ENCODE measurements around the gene ALDH3A1. TPM values are rescaled to one million over a fixed set of nuclear protein-coding genes. Genes with fewer than 3 reads are reported as not detected.
A peak's percentile ranks its signal among the peaks of the same experiment; 100 is the strongest.
"Not testable (repeated sequence)": the region's sequence is repeated elsewhere in the genome, so short reads cannot be mapped to it uniquely, and the experiment has no call there.

ALDH3A1 gene
- total RNA-seq, 2 donors from 2014 or later = 3.7 to 6.6 TPM

DNA sequence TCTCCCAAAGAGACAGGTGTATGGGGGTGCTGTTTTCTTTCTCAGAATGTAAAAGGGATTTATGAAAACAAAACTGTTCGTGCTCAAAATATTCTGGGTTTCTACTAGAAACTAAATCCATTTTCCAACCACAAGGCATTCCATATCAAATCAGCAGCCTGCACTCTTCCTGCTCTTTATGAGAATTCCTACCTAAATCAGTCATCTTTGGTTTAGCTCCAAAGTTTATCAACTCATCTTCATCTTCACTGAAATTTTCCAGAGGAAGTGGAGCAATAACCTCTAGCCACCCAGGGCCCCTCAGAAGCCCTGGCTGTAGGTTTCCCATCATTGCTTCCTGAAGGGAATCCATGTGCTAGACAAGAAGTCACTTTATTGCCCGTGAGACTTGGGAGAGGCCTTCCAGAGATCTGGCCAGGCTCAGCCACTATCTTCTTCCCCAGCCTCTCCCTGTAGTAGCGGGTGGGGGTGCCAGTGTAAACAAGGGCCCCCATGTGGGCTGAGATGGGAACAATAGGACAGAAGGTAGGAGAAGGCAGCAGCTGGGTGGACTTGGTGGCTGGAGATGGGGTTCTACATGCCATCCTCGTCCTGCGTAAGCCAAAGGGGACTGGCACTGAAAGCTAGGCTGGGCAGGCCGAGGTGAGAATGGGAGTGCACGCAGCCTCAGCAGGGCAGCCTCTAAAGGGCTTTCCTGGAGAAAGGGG lies 22.0 kb upstream of the ALDH3A1 start:
- Histone ChIP-seq H3K36me3 (no peaks in the 10 kb centered on the region), H3K27ac (no peak overlapping the region), H3K9ac (ENCODE audit: low read depth in 2 of 2, low read length in 2 of 2) (no peak overlapping the region), H3K9me3 (no peaks in the 10 kb centered on the region), H3K27me3 (no peaks in the 10 kb centered on the region), H3K4me3 (no peak overlapping the region), H3K4me1 (no peaks in the 10 kb centered on the region)
- DNase-seq = no peak
- TF ChIP-seq, protein P1, sequence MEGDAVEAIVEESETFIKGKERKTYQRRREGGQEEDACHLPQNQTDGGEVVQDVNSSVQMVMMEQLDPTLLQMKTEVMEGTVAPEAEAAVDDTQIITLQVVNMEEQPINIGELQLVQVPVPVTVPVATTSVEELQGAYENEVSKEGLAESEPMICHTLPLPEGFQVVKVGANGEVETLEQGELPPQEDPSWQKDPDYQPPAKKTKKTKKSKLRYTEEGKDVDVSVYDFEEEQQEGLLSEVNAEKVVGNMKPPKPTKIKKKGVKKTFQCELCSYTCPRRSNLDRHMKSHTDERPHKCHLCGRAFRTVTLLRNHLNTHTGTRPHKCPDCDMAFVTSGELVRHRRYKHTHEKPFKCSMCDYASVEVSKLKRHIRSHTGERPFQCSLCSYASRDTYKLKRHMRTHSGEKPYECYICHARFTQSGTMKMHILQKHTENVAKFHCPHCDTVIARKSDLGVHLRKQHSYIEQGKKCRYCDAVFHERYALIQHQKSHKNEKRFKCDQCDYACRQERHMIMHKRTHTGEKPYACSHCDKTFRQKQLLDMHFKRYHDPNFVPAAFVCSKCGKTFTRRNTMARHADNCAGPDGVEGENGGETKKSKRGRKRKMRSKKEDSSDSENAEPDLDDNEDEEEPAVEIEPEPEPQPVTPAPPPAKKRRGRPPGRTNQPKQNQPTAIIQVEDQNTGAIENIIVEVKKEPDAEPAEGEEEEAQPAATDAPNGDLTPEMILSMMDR (IDR thresholded peaks at IDR 0.05) = no peak
- intact Hi-C loops (cut with DNase I) = loop anchor here (10.0 kb wide), 1 partner anchor 405 kb away; the partner anchor contains the start of gene B9D1

DNA sequence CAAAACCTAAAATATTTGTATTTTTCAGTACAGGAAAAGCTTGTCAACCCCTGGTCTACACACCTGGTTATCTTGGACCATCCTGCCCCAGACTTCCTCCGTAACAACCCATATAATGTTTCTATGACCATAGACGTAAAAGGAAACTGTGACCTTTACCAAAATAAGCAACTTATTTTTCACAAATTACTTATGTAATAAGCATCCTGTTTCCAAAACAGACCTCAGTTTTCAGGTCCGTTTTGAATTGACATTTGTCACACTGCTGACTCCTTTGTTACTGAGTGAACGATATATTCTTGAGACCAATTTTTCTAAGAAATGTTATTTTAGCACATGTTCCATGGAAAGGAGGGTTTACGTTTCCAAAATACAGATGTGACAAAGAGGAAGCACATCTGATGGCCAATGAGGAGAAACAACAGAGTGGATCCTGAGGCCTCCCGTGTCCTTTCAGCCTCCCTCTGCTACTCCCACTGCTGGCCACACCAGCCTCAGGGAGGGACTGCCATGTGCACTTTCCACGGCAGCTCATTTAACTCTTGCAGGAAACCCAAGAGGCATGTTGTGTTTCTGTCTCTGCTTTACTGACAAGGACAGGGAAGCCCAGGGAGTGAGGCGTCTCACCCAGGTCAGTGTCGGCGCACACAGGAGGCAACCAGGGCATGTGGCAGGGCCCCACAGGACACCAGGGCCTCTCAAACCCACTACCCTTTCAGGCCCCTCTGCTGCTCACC lies 20.1 kb upstream of the ALDH3A1 start:
- H3K27me3 ChIP-seq = no peaks in the 10 kb centered on the region
- intact Hi-C loops (cut with DNase I) = loop anchor here (10.0 kb wide), 1 partner anchor 403 kb away; the partner anchor contains the start of gene B9D1
- DNase-seq = no peak
- no peak overlapping the region for H3K4me3 ChIP-seq
- no peak overlapping the region for H3K27ac ChIP-seq
- TF ChIP-seq, protein P1 (IDR thresholded peaks at IDR 0.05) = no peak
- H3K9me3 ChIP-seq = no peaks in the 10 kb centered on the region
- no peaks in the 10 kb centered on the region for H3K4me1 ChIP-seq
- no peak overlapping the region for H3K9ac ChIP-seq (ENCODE audit: low read depth in 2 of 2, low read length in 2 of 2)
- no peaks in the 10 kb centered on the region for H3K36me3 ChIP-seq

DNA sequence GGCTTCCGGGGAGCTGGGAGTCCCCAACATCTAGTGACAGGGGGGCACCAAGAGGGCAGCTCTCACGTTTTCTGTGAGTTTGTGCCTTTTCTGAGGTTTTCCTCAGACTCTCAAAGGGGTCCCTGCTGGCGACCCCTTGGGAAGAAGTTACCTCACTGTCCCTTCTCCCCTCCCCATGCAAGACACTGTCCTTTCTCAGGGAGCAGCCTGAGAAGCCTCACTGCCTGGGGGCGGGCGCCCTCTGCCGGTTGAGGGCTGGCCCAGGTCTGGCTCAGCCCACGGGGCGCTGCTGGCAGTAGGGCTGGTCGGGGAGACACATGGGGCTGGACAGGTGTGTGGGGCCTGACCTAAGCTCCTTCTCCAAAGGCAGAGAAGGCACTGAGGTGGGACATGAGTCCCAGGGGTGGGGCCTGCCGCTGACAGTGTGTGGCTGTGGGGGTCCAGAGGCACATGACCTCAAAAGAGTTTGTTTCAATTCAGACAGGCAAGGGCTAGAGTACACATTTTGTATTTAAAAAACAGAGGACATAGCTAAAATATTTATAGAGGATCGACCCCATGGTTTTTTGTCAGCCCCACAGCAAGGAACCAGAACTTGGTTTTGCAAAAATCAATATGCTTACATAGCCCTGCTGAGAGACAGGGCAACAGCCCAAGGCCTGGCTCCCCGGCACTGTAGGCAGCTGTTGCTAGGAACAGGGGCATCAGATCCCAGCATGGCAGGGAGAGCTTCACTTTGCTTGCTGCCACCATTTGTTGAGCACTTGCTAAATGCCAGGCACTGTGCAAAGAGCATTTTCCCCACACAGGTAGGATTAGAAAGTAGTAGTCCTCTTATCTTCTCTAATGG lies 18.5 kb upstream of the ALDH3A1 start:
- no peak overlapping the region for H3K27ac ChIP-seq
- TF ChIP-seq, protein P1 (IDR thresholded peaks at IDR 0.05) = peak; percentile 92
- no peaks in the 10 kb centered on the region for H3K4me1 ChIP-seq
- no peak overlapping the region for H3K9ac ChIP-seq (ENCODE audit: low read depth in 2 of 2, low read length in 2 of 2)
- no peaks in the 10 kb centered on the region for H3K9me3 ChIP-seq
- peak; percentile 85 for DNase-seq
- intact Hi-C loops (cut with DNase I) = loop anchor here (2.0 to 10.0 kb wide), 2 partner anchors 252 to 402 kb away; partner anchors contain the start of gene B9D1
- no peak overlapping the region for H3K4me3 ChIP-seq
- H3K27me3 ChIP-seq = no peaks in the 10 kb centered on the region
- H3K36me3 ChIP-seq = no peaks in the 10 kb centered on the region

DNA sequence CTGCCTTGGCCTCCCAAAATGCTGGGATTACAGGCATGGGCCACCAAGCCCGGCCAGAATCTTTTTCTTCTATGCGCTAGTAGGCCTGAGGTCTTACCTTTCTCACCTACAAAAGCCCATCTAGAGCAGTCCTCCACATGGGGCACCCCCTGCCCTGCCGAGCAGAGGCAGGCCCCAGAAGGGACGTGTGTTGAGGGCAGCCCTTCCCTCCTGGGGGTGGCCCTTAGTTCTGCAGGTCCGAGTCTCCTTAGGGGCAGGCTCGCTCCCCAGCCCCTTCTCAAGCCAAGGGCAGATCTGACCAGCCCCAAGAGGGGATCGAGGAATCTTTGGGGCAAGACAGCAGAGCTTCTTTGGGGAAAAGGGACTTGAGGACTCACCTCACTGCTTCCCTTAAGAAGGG lies 17.9 kb upstream of the ALDH3A1 start:
- DNase-seq = no peak
- no peaks in the 10 kb centered on the region for H3K4me1 ChIP-seq
- no peaks in the 10 kb centered on the region for H3K9me3 ChIP-seq
- no peak overlapping the region for H3K9ac ChIP-seq (ENCODE audit: low read depth in 2 of 2, low read length in 2 of 2)
- H3K36me3 ChIP-seq = no peaks in the 10 kb centered on the region
- no peak overlapping the region for H3K27ac ChIP-seq
- no peaks in the 10 kb centered on the region for H3K27me3 ChIP-seq
- intact Hi-C loops (cut with DNase I) = loop anchor here (2.0 to 10.0 kb wide), 2 partner anchors 251 to 401 kb away; partner anchors contain the start of gene B9D1
- TF ChIP-seq, protein P1 (IDR thresholded peaks at IDR 0.05) = no peak
- H3K4me3 ChIP-seq = no peak overlapping the region

DNA sequence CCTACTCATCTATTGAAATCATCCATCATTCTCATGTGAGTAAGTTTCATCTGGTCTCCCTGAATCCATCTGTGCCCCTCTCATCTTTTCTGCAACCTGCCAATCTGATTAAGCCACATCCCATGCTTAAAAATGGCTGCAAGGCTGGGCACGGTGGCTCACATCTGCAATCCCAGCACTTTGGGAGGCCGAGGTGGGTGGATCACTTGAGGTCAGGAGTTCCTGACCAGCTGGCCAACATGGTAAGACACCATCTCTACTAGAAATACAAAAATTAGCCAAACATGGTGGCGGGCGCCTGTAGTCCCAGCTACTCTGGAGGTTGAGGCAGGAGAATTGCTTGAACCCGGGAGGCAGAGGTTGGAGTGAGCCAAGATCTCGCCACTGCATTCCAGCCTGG lies 15.9 kb upstream of the ALDH3A1 start:
- H3K9me3 ChIP-seq; H3K36me3 ChIP-seq; H3K27me3 ChIP-seq; H3K27ac ChIP-seq; H3K4me3 ChIP-seq; H3K9ac ChIP-seq (ENCODE audit: low read depth in 2 of 2, low read length in 2 of 2); H3K4me1 ChIP-seq; DNase-seq: not testable (repeated sequence)
- intact Hi-C loops (cut with DNase I) = loop anchor here (10.0 kb wide), 1 partner anchor 399 kb away; the partner anchor contains the start of gene B9D1

Measured in colonic mucosa (tissue), 4 donors.